ENCODE data around the gene CST5.

CST5 gene

GRCh38 chr20:23879328-23879798 is at the start of gene CST5:
Gene CST5, minus strand, starts transcription at chr20:23879748. Its CDS starts 72 bp downstream, at chr20:23879676.
- Histone ChIP-seq H3K4me1 (ENCODE audit: control insufficient read depth, insufficient read depth, low read length) (no peaks in the 10 kb centered on the region), H3K9me3 (ENCODE audit: control insufficient read depth, insufficient read depth, low read depth, low read length) (no peaks in the 10 kb centered on the region), H3K27ac (ENCODE audit: extremely low read depth, low read depth, low read length) (no peak within 1 kb of the TSS), H3K4me3 (ENCODE audit: low read depth, low read length) (no peak within 1 kb of the TSS), H3K36me3 (ENCODE audit: control insufficient read depth in 2 of 2, insufficient read depth in 1 of 2, low read length in 2 of 2) (no peaks in the 10 kb centered on the region)
- ChIA-PET POLR2A (no interaction called here), CTCF (interaction anchor here (0.5 to 1.2 kb wide), 2 partner anchors 10 to 659 kb away, joined by 3 to 7 read pairs; no protein-coding TSS in a partner anchor)
- TF ChIP-seq ZIC2 (tag by site-specific recombination; IDR thresholded peaks at IDR 0.05) = peak; percentile 9; the same call in 1 of the 2 replicates
- no peak for TF ChIP-seq ZNF792 (tag by site-specific recombination; IDR thresholded peaks at IDR 0.05)

GRCh38 chr20:23928788-23929187 is 49.2 kb upstream of the CST5 start:
- Histone ChIP-seq H3K36me3 (ENCODE audit: control insufficient read depth in 2 of 2, insufficient read depth in 1 of 2, low read length in 2 of 2) (no peaks in the 10 kb centered on the region), H3K4me1 (ENCODE audit: control insufficient read depth, insufficient read depth, low read length) (no peaks in the 10 kb centered on the region), H3K9me3 (ENCODE audit: control insufficient read depth, insufficient read depth, low read depth, low read length) (no peaks in the 10 kb centered on the region), H3K27ac (ENCODE audit: extremely low read depth, low read depth, low read length) (no peak overlapping the region), H3K4me3 (ENCODE audit: low read depth, low read length) (no peak overlapping the region)
- POLR2A ChIA-PET = no interaction called here
- TF ChIP-seq ZNF292 (tag by site-specific recombination; IDR thresholded peaks at IDR 0.05; ENCODE audit: borderline replicate concordance, low read depth) (no peak), ZNF670 (tag by site-specific recombination; IDR thresholded peaks at IDR 0.05; ENCODE audit: low read depth) (no peak), RBAK (tag by site-specific recombination; IDR thresholded peaks at IDR 0.05) (no peak), GLIS2 (tag by site-specific recombination; IDR thresholded peaks at IDR 0.05) (no peak), ZNF18 (tag by site-specific recombination; IDR thresholded peaks at IDR 0.05) (no peak), TCF7L2 (IDR thresholded peaks at IDR 0.05; ENCODE audit: borderline replicate concordance, low read depth, low read length) (no peak), ZBTB49 (tag by site-specific recombination; IDR thresholded peaks at IDR 0.05; ENCODE audit: low read depth) (no peak), ZNF239 (tag by site-specific recombination; IDR thresholded peaks at IDR 0.05) (no peak), ZBTB7A (tag by site-specific recombination; IDR thresholded peaks at IDR 0.05; ENCODE audit: low read depth) (no peak), BCL11A (tag by site-specific recombination; IDR thresholded peaks at IDR 0.05; ENCODE audit: low read depth) (no peak), ZNF785 (tag by site-specific recombination; IDR thresholded peaks at IDR 0.05) (no peak), ZNF514 (tag by site-specific recombination; IDR thresholded peaks at IDR 0.05) (no peak), ZNF26 (tag by site-specific recombination; IDR thresholded peaks at IDR 0.05) (no peak), ZNF521 (tag by site-specific recombination; IDR thresholded peaks at IDR 0.05) (no peak), ZNF423 (tag by site-specific recombination; IDR thresholded peaks at IDR 0.05) (no peak), KLF1 (tag by site-specific recombination; IDR thresholded peaks at IDR 0.05) (no peak), ZNF404 (tag by site-specific recombination; IDR thresholded peaks at IDR 0.05) (no peak), ZFP69B (tag by site-specific recombination; IDR thresholded peaks at IDR 0.05) (no peak)
- CTCF ChIA-PET = interaction anchor here (1.1 kb wide), 1 partner anchor 8 kb away, joined by 5 read pairs; no protein-coding TSS in a partner anchor

Measured in HEK293 (cell line).